Measurements from ENCODE around the gene SYNE1. TPM values are rescaled to one million over a fixed set of nuclear protein-coding genes. Genes with fewer than 3 reads are reported as not detected.

The SYNE1 gene
- total RNA-seq, 1 experiment from 2014 or later: 3.0 TPM

DNA sequence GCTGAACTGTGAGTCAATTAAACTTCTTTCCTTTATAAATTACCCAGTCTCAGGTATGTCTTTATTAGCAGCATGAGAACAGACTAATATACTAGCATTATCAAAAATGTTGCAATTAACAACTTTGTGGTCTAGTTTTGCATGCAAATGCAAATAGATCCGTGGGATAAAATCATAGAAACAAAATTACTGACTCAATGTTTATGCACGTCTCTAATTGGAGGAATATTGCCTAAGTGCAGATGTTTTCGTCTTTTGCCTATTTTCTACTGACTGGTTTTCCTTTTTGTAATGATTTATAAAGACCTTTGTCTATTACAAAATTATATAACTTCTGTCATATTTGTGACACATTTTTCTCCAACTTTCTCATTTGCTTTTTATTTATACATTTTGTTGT lies 51.9 kb downstream of the SYNE1 start:
- H3K27ac Mint-ChIP-seq: no peak overlapping the region

More for the DNA sequence above, 51.9 kb downstream of the SYNE1 start:
- H3K9me3 ChIP-seq (ENCODE audit: control insufficient read depth, low read depth, low read length): no peaks in the 10 kb centered on the region
- no peak overlapping the region for H2BK15ac ChIP-seq (ENCODE audit: low read depth, low read length)
- no peak overlapping the region for H2AFZ ChIP-seq (ENCODE audit: low read length)
- Mint-ChIP-seq H3K27me3 (ENCODE audit: low read depth) (no peaks in the 10 kb centered on the region; the same call in none of the 2 replicates), H3K9me3 (no peaks in the 10 kb centered on the region), H3K4me1 (no peaks in the 10 kb centered on the region), H3K36me3 (ENCODE audit: insufficient read depth in 1 of 3, low read depth in 3 of 3) (no peaks in the 10 kb centered on the region), H3K4me3 (no peak overlapping the region)
- no peaks in the 10 kb centered on the region for H3K27me3 ChIP-seq (ENCODE audit: insufficient read depth, low read length)
- no peak overlapping the region for H3K23ac ChIP-seq (ENCODE audit: insufficient read length, low read depth, low read length)
- no peak overlapping the region for H3K4ac ChIP-seq (ENCODE audit: low read depth, low read length)
- H2BK120ac ChIP-seq (ENCODE audit: low read depth, low read length, poor library complexity, severe bottlenecking): no peak overlapping the region
- no peak overlapping the region for H3K4me2 ChIP-seq (ENCODE audit: insufficient read depth, insufficient read length, low read length)
- no peak overlapping the region for H2BK20ac ChIP-seq (ENCODE audit: low read depth, low read length, poor library complexity, severe bottlenecking)
- H2BK5ac ChIP-seq (ENCODE audit: insufficient read length, low read length): no peak overlapping the region
- no peak overlapping the region for H3K56ac ChIP-seq (ENCODE audit: insufficient read length, low read depth, low read length)
- H2BK12ac ChIP-seq (ENCODE audit: insufficient read length, low read depth, low read length): no peak overlapping the region
- DNase-seq: no peak
- H4K91ac ChIP-seq (ENCODE audit: insufficient read length, low read depth, low read length): no peak overlapping the region
- H3T11ph ChIP-seq (ENCODE audit: low read length): no peak overlapping the region
- no peak overlapping the region for H3K9ac ChIP-seq (ENCODE audit: extremely low read depth, insufficient read length, low read length)
- H3K18ac ChIP-seq (ENCODE audit: insufficient read length, low read depth, low read length): no peak overlapping the region
- H3K27ac ChIP-seq (ENCODE audit: insufficient read length, low read depth, low read length): no peak overlapping the region
- H3K23me2 ChIP-seq (ENCODE audit: insufficient read length, low read depth, low read length, poor library complexity, severe bottlenecking): no peaks in the 10 kb centered on the region
- TF ChIP-seq, protein P1, sequence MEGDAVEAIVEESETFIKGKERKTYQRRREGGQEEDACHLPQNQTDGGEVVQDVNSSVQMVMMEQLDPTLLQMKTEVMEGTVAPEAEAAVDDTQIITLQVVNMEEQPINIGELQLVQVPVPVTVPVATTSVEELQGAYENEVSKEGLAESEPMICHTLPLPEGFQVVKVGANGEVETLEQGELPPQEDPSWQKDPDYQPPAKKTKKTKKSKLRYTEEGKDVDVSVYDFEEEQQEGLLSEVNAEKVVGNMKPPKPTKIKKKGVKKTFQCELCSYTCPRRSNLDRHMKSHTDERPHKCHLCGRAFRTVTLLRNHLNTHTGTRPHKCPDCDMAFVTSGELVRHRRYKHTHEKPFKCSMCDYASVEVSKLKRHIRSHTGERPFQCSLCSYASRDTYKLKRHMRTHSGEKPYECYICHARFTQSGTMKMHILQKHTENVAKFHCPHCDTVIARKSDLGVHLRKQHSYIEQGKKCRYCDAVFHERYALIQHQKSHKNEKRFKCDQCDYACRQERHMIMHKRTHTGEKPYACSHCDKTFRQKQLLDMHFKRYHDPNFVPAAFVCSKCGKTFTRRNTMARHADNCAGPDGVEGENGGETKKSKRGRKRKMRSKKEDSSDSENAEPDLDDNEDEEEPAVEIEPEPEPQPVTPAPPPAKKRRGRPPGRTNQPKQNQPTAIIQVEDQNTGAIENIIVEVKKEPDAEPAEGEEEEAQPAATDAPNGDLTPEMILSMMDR (conservative IDR thresholded peaks at IDR 0.05): no peak
- no CpG with 5 or more reads among the region's 3 CpGs for WGBS (ENCODE audit: extremely low coverage, insufficient read length, low lambda C conversion rate)
- H3K79me2 ChIP-seq (ENCODE audit: insufficient read depth, low read length): no peaks in the 10 kb centered on the region
- no peaks in the 10 kb centered on the region for H4K20me1 ChIP-seq (ENCODE audit: control insufficient read depth, insufficient read depth, insufficient read length)
- H4K5ac ChIP-seq (ENCODE audit: insufficient read length, low read depth, low read length): no peak overlapping the region
- H2AK5ac ChIP-seq (ENCODE audit: insufficient read length, low read length): no peak overlapping the region
- no peaks in the 10 kb centered on the region for H3K79me1 ChIP-seq (ENCODE audit: insufficient read depth, low read depth, low read length, poor library complexity, severe bottlenecking)
- no peak overlapping the region for H4K8ac ChIP-seq (replicated peaks; ENCODE audit: insufficient read length, low read depth, low read length)
- H3K4me1 ChIP-seq (ENCODE audit: insufficient read depth, low read length): no peaks in the 10 kb centered on the region
- H3K14ac ChIP-seq (ENCODE audit: insufficient read depth, low read length): no peak overlapping the region
